HG02571 (cell line): ENCODE measurements around the gene GJC2.
"Not testable (repeated sequence)": the region's sequence is repeated elsewhere in the genome, so short reads cannot be mapped to it uniquely, and the experiment has no call there.

ENCODE experiments used
- ATAC-seq: cut with Tn5 transposase; IDR thresholded peaks from one replicate; pipeline ENCODE4 v1.9.1; 2021; ENCODE audit warnings: mild to moderate bottlenecking, moderate library complexity; ENCODE audit not compliant: unreplicated experiment

GJC2 gene

GRCh38 chr1:228170666-228171065, 20.9 kb downstream of the GJC2 start:
- no peak for ATAC-seq

- no peak for ATAC-seq
These were observed 21.6 kb downstream of the GJC2 start for GRCh38 chr1:228171221-228171891.

- ATAC-seq = no peak
These were observed 23.1 kb downstream of the GJC2 start for GRCh38 chr1:228172591-228173527.

GRCh38 chr1:228173528-228174481, 24.1 kb downstream of the GJC2 start:
- ATAC-seq = not testable (repeated sequence)

GRCh38 chr1:228174482-228175315, 25.0 kb downstream of the GJC2 start:
- ATAC-seq = no peak

GRCh38 chr1:228175316-228176023, 25.7 kb downstream of the GJC2 start:
- no peak for ATAC-seq

GRCh38 chr1:228176024-228176395, 26.3 kb downstream of the GJC2 start:
- no peak for ATAC-seq

- ATAC-seq = no peak
These were observed 26.9 kb downstream of the GJC2 start for GRCh38 chr1:228176461-228177182.

- ATAC-seq = no peak
These were observed 27.4 kb downstream of the GJC2 start for GRCh38 chr1:228177183-228177475.

- ATAC-seq = no peak
These were observed 28.3 kb downstream of the GJC2 start for GRCh38 chr1:228177721-228178710.

GRCh38 chr1:228178737-228179684, 29.3 kb downstream of the GJC2 start:
- no peak for ATAC-seq

- no peak for ATAC-seq
These were observed 30.7 kb downstream of the GJC2 start for GRCh38 chr1:228180271-228180958.

- no peak for ATAC-seq
These were observed 31.4 kb downstream of the GJC2 start for GRCh38 chr1:228180959-228181644.

- no peak for ATAC-seq
These were observed 31.9 kb downstream of the GJC2 start for GRCh38 chr1:228181645-228182034.

- ATAC-seq = no peak
These were observed 32.7 kb downstream of the GJC2 start for GRCh38 chr1:228182296-228183030.
